OCI-LY1 (cell line): ENCODE measurements around the gene CDH4.

Experiments
- EZH2 ChIP-seq: fragments of 200-600 bp; sonication (generic), shearing (Covaris generic); IDR thresholded peaks from 2 replicates; pipeline ENCODE4 v1.8.0; 2017; ENCODE audit warnings: borderline replicate concordance, mixed run types, mild to moderate bottlenecking, antibody characterized with exemption, low read length, moderate library complexity, mixed read lengths
- TF ChIP-seq, protein P1 (sequence below): fragments of 200-600 bp; sonication (generic), shearing (Covaris generic); IDR thresholded peaks from 2 replicates; pipeline ENCODE4 v1.5.1; 2017; ENCODE audit warnings: mild to moderate bottlenecking, antibody characterized with exemption, low read length, moderate library complexity, mixed read lengths

DNA sequence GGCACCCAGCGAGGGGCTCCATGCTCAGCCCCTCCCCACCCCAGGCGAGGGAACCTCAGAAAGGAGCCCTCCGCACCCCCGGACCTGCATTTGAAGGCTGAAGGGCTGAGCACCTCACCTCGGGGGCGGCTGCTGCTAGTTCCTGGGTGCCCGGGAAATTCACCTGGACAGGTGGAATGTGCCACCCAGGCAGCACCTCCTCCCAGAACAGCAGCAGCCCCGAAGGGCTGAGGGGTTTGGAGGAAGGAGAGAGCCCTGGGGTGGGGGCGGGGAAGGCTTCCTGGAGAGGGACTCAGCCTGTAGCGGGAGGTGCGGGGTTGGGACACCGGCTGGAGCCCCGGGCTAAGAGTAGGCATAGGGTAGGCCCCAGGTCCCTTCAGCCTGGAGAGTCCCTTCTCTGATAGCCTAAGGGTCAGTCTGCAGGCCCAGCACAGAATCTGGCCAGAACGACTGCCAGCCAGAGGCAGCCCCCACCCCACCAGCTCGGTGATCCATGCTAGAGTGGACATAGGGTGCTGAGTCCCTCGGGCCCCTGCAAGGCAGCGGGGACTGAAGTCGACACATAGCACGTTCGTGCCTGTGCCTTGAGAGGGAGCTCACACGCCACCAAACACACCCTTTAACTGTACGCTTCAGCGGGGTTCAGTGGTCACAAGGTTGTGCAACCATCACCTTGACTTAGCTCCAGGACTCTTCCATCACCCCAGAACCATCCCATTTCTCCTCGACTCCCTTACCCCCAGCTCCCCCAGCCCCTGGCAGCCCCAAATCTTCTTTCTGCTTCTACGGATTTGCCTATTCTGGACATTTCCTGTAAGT is 632.7 kb downstream of the CDH4 start:
- TF ChIP-seq, protein P1, sequence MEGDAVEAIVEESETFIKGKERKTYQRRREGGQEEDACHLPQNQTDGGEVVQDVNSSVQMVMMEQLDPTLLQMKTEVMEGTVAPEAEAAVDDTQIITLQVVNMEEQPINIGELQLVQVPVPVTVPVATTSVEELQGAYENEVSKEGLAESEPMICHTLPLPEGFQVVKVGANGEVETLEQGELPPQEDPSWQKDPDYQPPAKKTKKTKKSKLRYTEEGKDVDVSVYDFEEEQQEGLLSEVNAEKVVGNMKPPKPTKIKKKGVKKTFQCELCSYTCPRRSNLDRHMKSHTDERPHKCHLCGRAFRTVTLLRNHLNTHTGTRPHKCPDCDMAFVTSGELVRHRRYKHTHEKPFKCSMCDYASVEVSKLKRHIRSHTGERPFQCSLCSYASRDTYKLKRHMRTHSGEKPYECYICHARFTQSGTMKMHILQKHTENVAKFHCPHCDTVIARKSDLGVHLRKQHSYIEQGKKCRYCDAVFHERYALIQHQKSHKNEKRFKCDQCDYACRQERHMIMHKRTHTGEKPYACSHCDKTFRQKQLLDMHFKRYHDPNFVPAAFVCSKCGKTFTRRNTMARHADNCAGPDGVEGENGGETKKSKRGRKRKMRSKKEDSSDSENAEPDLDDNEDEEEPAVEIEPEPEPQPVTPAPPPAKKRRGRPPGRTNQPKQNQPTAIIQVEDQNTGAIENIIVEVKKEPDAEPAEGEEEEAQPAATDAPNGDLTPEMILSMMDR: peak; percentile 10; the same call in 1 of the 2 replicates
- TF ChIP-seq EZH2: no peak
